HL-60 (cell line): ENCODE results near the gene SLC22A3.

Source experiments
- DNase-seq, 2 experiments: peaks; one replicate each; pipeline ENCODE4 v3.0.0-alpha.2; 2010 to 2020; ENCODE audit warnings: low read depth in 1 of 2, low spot score in 1 of 2
- H3K27ac ChIP-seq: fragments of 250-450 bp; sonication (Bioruptor Pico); replicated peaks from 2 replicates; pipeline ENCODE4 v1.5.1; 2020; ENCODE audit warnings: mild to moderate bottlenecking, moderate library complexity
- H3K27me3 ChIP-seq: fragments of 250-450 bp; sonication (Bioruptor Pico); 2 replicates; pipeline ENCODE4 v1.5.1; 2021; ENCODE audit warnings: mild to moderate bottlenecking, moderate library complexity; ENCODE audit not compliant: insufficient read depth, poor library complexity, severe bottlenecking
- H3K4me3 ChIP-seq: replicated peaks from 2 replicates; pipeline ENCODE4 v1.5.1; 2011; ENCODE audit warnings: mild to moderate bottlenecking, control low read depth, low read length; ENCODE audit not compliant: insufficient read depth
- CTCF ChIP-seq: IDR thresholded peaks from one replicate; pipeline ENCODE4 v1.5.1; 2011; ENCODE audit warnings: low read length, control low read depth, inconsistent platforms; ENCODE audit not compliant: insufficient read depth
- GABPA ChIP-seq: IDR thresholded peaks from 2 replicates; pipeline ENCODE4 v1.6.1; 2012; ENCODE audit warnings: low read depth
- POLR2AphosphoS5 ChIP-seq: IDR thresholded peaks from 2 replicates; pipeline ENCODE4 v1.6.1; 2012; ENCODE audit warnings: low read depth
- REST ChIP-seq: IDR thresholded peaks from 2 replicates; pipeline ENCODE4 v1.6.1; 2012; ENCODE audit warnings: low read depth; ENCODE audit not compliant: insufficient replicate concordance
- SPI1 ChIP-seq: IDR thresholded peaks from 2 replicates; pipeline ENCODE4 v1.6.1; 2012; ENCODE audit warnings: low read depth, mild to moderate bottlenecking, borderline replicate concordance

SLC22A3 gene

GRCh38 chr6:160398674-160399271 is 50.6 kb downstream of the SLC22A3 start:
- peaks cover 2% of the 10 kb centered on the region for H3K27me3 ChIP-seq
- no peak overlapping the region for H3K4me3 ChIP-seq
- H3K27ac ChIP-seq: no peak overlapping the region
- DNase-seq: no peak
- TF ChIP-seq REST (no peak), CTCF (no peak), SPI1 (no peak), GABPA (no peak), POLR2AphosphoS5 (no peak)

GRCh38 chr6:160400446-160400845 is 52.3 kb downstream of the SLC22A3 start:
- Histone ChIP-seq H3K27ac (no peak overlapping the region), H3K4me3 (no peak overlapping the region), H3K27me3 (peaks cover 2% of the 10 kb centered on the region)
- no peak for DNase-seq
- TF ChIP-seq SPI1 (no peak), POLR2AphosphoS5 (no peak), GABPA (no peak), CTCF (no peak), REST (no peak)

GRCh38 chr6:160408528-160408927 is 60.4 kb downstream of the SLC22A3 start:
- TF ChIP-seq REST: no peak
- TF ChIP-seq GABPA: no peak
- TF ChIP-seq SPI1: no peak
- TF ChIP-seq POLR2AphosphoS5: no peak
- TF ChIP-seq CTCF: no peak

More at GRCh38 chr6:160408528-160408927, 60.4 kb downstream of the SLC22A3 start:
- H3K27ac ChIP-seq: no peak overlapping the region
- no peaks in the 10 kb centered on the region for H3K27me3 ChIP-seq
- H3K4me3 ChIP-seq: no peak overlapping the region
- DNase-seq: no peak
